NCI-H2227 treated with DMSO at 0.1 percent for 48 hours (cell line): ENCODE data around the gene APBA2.

Experiments
- DNase-seq: peaks from one replicate; lab custom pipeline; 2025; lab: John Stamatoyannopoulos, UW

Gene APBA2

GRCh38 chr15:29103824-29104565 is 218.2 kb downstream of the APBA2 start:
- no peak for DNase-seq

GRCh38 chr15:29104566-29104880 is 218.7 kb downstream of the APBA2 start:
- DNase-seq: no peak

- no peak for DNase-seq
These were observed 219.5 kb downstream of the APBA2 start for GRCh38 chr15:29105151-29105854.

- DNase-seq: no peak
These were observed 220.3 kb downstream of the APBA2 start for GRCh38 chr15:29106116-29106515.

GRCh38 chr15:29106551-29107290 is 220.9 kb downstream of the APBA2 start:
- no peak for DNase-seq

GRCh38 chr15:29107291-29107890 is 221.6 kb downstream of the APBA2 start:
- DNase-seq: no peak

- no peak for DNase-seq
These were observed 222.3 kb downstream of the APBA2 start for GRCh38 chr15:29107971-29108645.

GRCh38 chr15:29109762-29110161 is 224.0 kb downstream of the APBA2 start:
- DNase-seq: no peak

- no peak for DNase-seq
These were observed 224.4 kb downstream of the APBA2 start for GRCh38 chr15:29110176-29110575.

- DNase-seq: no peak
These were observed 225.0 kb downstream of the APBA2 start for GRCh38 chr15:29110733-29111132.

GRCh38 chr15:29111705-29112281 is 226.0 kb downstream of the APBA2 start:
- DNase-seq: no peak

- DNase-seq: no peak
These were observed 227.8 kb downstream of the APBA2 start for GRCh38 chr15:29113336-29114220.

GRCh38 chr15:29114221-29115092 is 228.7 kb downstream of the APBA2 start:
- no peak for DNase-seq

GRCh38 chr15:29115093-29115991 is 229.6 kb downstream of the APBA2 start:
- DNase-seq: no peak

GRCh38 chr15:29116970-29117700 is 231.4 kb downstream of the APBA2 start:
- DNase-seq: no peak

- DNase-seq: no peak
These were observed 232.0 kb downstream of the APBA2 start for GRCh38 chr15:29117778-29118177.

- no peak for DNase-seq
These were observed 234.1 kb downstream of the APBA2 start for GRCh38 chr15:29119847-29120246.
